ENCODE results near the gene TRIO.

Gene TRIO

GRCh38 chr5:14155075-14155474 lies 11.9 kb downstream of the TRIO start:
- Histone ChIP-seq H3K79me1 (ENCODE audit: low read depth, low read length) (peaks cover 2% of the 10 kb centered on the region), H3K27me3 (ENCODE audit: control insufficient read depth in 3 of 3, insufficient read depth in 3 of 3, low read depth in 1 of 3, low read length in 3 of 3) (no peaks in the 10 kb centered on the region), H2BK5ac (ENCODE audit: low read length) (no peak overlapping the region), H3K23ac (ENCODE audit: low read depth, low read length, poor library complexity) (no peak overlapping the region), H3K4me3 (ENCODE audit: low read length in 2 of 2) (no peak overlapping the region), H2BK15ac (ENCODE audit: low read length) (no peak overlapping the region), H2BK12ac (ENCODE audit: low read length) (no peak overlapping the region), H4K91ac (ENCODE audit: low read depth, low read length, poor library complexity) (no peak overlapping the region), H3K18ac (ENCODE audit: low read length) (no peak overlapping the region), H2BK120ac (ENCODE audit: low read depth, low read length) (no peak overlapping the region), H3K36me3 (replicated peaks in 1 of 2; ENCODE audit: control insufficient read depth in 2 of 2, insufficient read depth in 2 of 2, low read length in 2 of 2) (no peaks in the 10 kb centered on the region), H3K14ac (ENCODE audit: low read length) (no peak overlapping the region), H4K8ac (ENCODE audit: low read depth, low read length) (no peak overlapping the region), H3K9me3 (replicated peaks in 1 of 2; ENCODE audit: control insufficient read depth in 2 of 2, insufficient read depth in 1 of 2, low read depth in 1 of 2, low read length in 2 of 2) (no peaks in the 10 kb centered on the region), H2AK5ac (ENCODE audit: low read depth, low read length) (no peak overlapping the region), H3K27ac (replicated peaks; ENCODE audit: low read length) (no peak overlapping the region), H3K4ac (ENCODE audit: low read length) (no peak overlapping the region), H3K4me1 (ENCODE audit: control insufficient read depth in 2 of 2, insufficient read depth in 1 of 2, low read depth in 1 of 2, low read length in 2 of 2) (peaks cover 26 to 37% of the 10 kb centered on the region in 2 donors), H3K4me2 (ENCODE audit: insufficient read depth, low read length, poor library complexity, severe bottlenecking) (no peak overlapping the region), H2AFZ (ENCODE audit: low read length) (no peak overlapping the region), H3K9ac (ENCODE audit: low read depth, low read length, poor library complexity) (no peak overlapping the region)
- WGBS, 2 donors (ENCODE audit: extremely low coverage in 2 of 2, insufficient read length in 2 of 2, insufficient replicate concordance in 1 of 2): no CpG with 5 or more reads among the region's 1 CpG
- DNase-seq (ENCODE audit: low spot score): no peak

DNA sequence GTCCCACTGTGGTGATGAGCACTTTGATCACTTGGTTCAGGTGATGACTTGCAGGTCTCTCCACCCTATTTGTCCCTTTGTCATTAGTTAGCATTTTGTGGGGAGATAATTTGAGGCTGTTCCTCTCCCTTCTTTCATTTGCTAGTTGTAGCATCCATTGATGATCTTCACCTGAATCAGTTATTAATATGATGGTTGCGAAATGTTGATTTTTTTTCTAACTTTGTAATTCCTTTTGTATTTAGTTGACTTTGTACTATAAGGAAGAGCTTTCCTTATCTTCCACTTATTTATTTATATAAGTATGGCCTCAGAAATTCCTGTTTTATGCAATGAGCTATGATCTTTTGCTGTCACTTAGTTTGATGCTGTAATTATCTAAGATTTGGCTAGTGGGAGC lies 12.6 kb downstream of the TRIO start:
- DNase-seq (ENCODE audit: low spot score): no peak
- H2BK12ac ChIP-seq (ENCODE audit: low read length): no peak overlapping the region
- H3K9me3 ChIP-seq (replicated peaks in 1 of 2; ENCODE audit: control insufficient read depth in 2 of 2, insufficient read depth in 1 of 2, low read depth in 1 of 2, low read length in 2 of 2): no peaks in the 10 kb centered on the region
- no peak overlapping the region for H3K14ac ChIP-seq (ENCODE audit: low read length)
- H3K36me3 ChIP-seq (replicated peaks in 1 of 2; ENCODE audit: control insufficient read depth in 2 of 2, insufficient read depth in 2 of 2, low read length in 2 of 2): no peaks in the 10 kb centered on the region
- peaks cover 25 to 35% of the 10 kb centered on the region in 2 donors for H3K4me1 ChIP-seq (ENCODE audit: control insufficient read depth in 2 of 2, insufficient read depth in 1 of 2, low read depth in 1 of 2, low read length in 2 of 2)
- peaks cover 2% of the 10 kb centered on the region for H3K79me1 ChIP-seq (ENCODE audit: low read depth, low read length)
- no peak overlapping the region for H2BK120ac ChIP-seq (ENCODE audit: low read depth, low read length)
- no peak overlapping the region for H4K8ac ChIP-seq (ENCODE audit: low read depth, low read length)
- H3K27me3 ChIP-seq (ENCODE audit: control insufficient read depth in 3 of 3, insufficient read depth in 3 of 3, low read depth in 1 of 3, low read length in 3 of 3): no peaks in the 10 kb centered on the region
- no peak overlapping the region for H3K9ac ChIP-seq (ENCODE audit: low read depth, low read length, poor library complexity)
- no peak overlapping the region for H3K18ac ChIP-seq (ENCODE audit: low read length)
- no peak overlapping the region for H3K4me2 ChIP-seq (ENCODE audit: insufficient read depth, low read length, poor library complexity, severe bottlenecking)
- H2AFZ ChIP-seq (ENCODE audit: low read length): no peak overlapping the region
- WGBS, 2 donors (ENCODE audit: extremely low coverage in 2 of 2, insufficient read length in 2 of 2, insufficient replicate concordance in 1 of 2): no CpG with 5 or more reads among the region's 1 CpG
- no peak overlapping the region for H2BK5ac ChIP-seq (ENCODE audit: low read length)
- no peak overlapping the region for H4K91ac ChIP-seq (ENCODE audit: low read depth, low read length, poor library complexity)
- no peak overlapping the region for H3K4me3 ChIP-seq (ENCODE audit: low read length in 2 of 2)
- H3K27ac ChIP-seq (replicated peaks; ENCODE audit: low read length): no peak overlapping the region
- no peak overlapping the region for H2BK15ac ChIP-seq (ENCODE audit: low read length)
- no peak overlapping the region for H3K23ac ChIP-seq (ENCODE audit: low read depth, low read length, poor library complexity)
- no peak overlapping the region for H3K4ac ChIP-seq (ENCODE audit: low read length)
- H2AK5ac ChIP-seq (ENCODE audit: low read depth, low read length): no peak overlapping the region

DNA sequence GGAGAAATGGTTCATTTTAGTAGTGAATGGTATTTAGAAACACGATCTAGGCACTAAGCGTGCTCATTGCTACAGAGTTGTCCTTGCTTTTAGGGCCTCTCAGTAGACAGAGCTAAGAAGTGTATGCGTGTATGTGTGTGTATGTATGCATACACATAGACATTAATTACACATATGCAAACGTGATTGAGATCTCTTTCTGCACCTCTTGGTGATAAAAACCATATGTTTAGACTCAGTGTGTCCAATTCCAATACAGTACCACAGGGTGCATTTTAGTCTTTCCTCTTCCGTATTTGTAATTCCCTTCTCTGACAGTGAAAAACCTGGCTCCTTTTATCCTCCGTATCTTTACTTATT lies 13.1 kb downstream of the TRIO start:
- no peak overlapping the region for H2BK15ac ChIP-seq (ENCODE audit: low read length)
- no peaks in the 10 kb centered on the region for H3K27me3 ChIP-seq (ENCODE audit: control insufficient read depth in 3 of 3, insufficient read depth in 3 of 3, low read depth in 1 of 3, low read length in 3 of 3)
- H3K4ac ChIP-seq (ENCODE audit: low read length): no peak overlapping the region
- H3K79me1 ChIP-seq (ENCODE audit: low read depth, low read length): peaks cover 2% of the 10 kb centered on the region
- no peak overlapping the region for H2AK5ac ChIP-seq (ENCODE audit: low read depth, low read length)
- no peak for DNase-seq (ENCODE audit: low spot score)
- peaks cover 25 to 35% of the 10 kb centered on the region in 2 donors for H3K4me1 ChIP-seq (ENCODE audit: control insufficient read depth in 2 of 2, insufficient read depth in 1 of 2, low read depth in 1 of 2, low read length in 2 of 2)
- no peak overlapping the region for H4K8ac ChIP-seq (ENCODE audit: low read depth, low read length)
- H2BK120ac ChIP-seq (ENCODE audit: low read depth, low read length): no peak overlapping the region
- H3K4me2 ChIP-seq (ENCODE audit: insufficient read depth, low read length, poor library complexity, severe bottlenecking): no peak overlapping the region
- H3K9me3 ChIP-seq (replicated peaks in 1 of 2; ENCODE audit: control insufficient read depth in 2 of 2, insufficient read depth in 1 of 2, low read depth in 1 of 2, low read length in 2 of 2): peaks cover 0 to 2% of the 10 kb centered on the region in 2 donors
- no peak overlapping the region for H4K91ac ChIP-seq (ENCODE audit: low read depth, low read length, poor library complexity)
- no peak overlapping the region for H3K9ac ChIP-seq (ENCODE audit: low read depth, low read length, poor library complexity)
- H3K18ac ChIP-seq (ENCODE audit: low read length): no peak overlapping the region
- H3K4me3 ChIP-seq (ENCODE audit: low read length in 2 of 2): no peak overlapping the region
- WGBS, 2 donors (ENCODE audit: extremely low coverage in 2 of 2, insufficient read length in 2 of 2, insufficient replicate concordance in 1 of 2): no CpG with 5 or more reads among the region's 6 CpGs
- H3K27ac ChIP-seq (replicated peaks; ENCODE audit: low read length): no peak overlapping the region
- H2BK12ac ChIP-seq (ENCODE audit: low read length): no peak overlapping the region
- no peak overlapping the region for H2AFZ ChIP-seq (ENCODE audit: low read length)
- no peak overlapping the region for H3K14ac ChIP-seq (ENCODE audit: low read length)
- H2BK5ac ChIP-seq (ENCODE audit: low read length): no peak overlapping the region
- peaks cover 0 to 3% of the 10 kb centered on the region in 2 donors for H3K36me3 ChIP-seq (replicated peaks in 1 of 2; ENCODE audit: control insufficient read depth in 2 of 2, insufficient read depth in 2 of 2, low read length in 2 of 2)
- H3K23ac ChIP-seq (ENCODE audit: low read depth, low read length, poor library complexity): no peak overlapping the region

DNA sequence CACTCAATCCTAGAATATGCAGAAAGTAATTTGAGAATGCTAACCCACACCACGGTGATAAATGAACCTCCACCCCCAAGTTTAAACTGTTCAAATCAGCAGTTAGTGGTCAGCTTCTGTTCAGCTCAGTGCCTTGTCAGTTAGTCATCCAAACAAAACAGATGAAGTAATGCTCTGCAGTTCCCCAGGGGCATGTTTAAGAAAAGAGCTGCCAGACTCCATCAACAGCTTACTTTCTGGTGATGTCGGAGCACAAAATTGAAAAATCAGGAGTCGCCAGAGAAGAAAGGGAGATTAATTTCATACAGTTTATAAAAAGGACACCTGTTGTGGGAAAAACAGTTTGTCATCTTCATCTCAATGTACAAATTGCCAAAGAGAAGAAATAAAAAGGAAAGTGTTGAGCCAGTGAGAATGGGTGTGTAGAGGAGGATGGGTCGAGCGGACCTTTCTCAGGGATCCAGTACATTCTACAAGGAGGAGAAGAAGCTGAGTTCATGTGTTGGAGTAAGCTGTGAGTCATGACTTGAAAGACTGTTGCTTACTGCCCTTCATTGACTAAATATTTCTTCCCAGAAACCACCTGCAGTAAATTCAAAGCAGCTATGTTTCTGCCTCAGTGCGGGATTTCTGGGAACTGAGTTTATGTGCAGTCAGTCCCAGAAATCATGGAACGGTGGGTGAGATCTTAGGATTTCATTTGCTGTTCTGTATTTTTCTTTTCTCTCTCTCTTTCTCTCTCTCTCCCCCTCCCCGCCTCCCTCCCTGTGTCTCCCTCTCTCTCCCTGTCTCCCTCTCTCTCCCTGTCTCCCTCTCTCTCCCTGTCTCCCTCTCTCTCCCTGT lies 13.7 kb downstream of the TRIO start:
- no peak overlapping the region for H3K23ac ChIP-seq (ENCODE audit: low read depth, low read length, poor library complexity)
- H3K36me3 ChIP-seq (replicated peaks in 1 of 2; ENCODE audit: control insufficient read depth in 2 of 2, insufficient read depth in 2 of 2, low read length in 2 of 2): peaks cover 0 to 4% of the 10 kb centered on the region in 2 donors
- no peak overlapping the region for H3K27ac ChIP-seq (replicated peaks; ENCODE audit: low read length)
- no peak overlapping the region for H3K14ac ChIP-seq (ENCODE audit: low read length)
- no peak overlapping the region for H3K4ac ChIP-seq (ENCODE audit: low read length)
- H3K4me2 ChIP-seq (ENCODE audit: insufficient read depth, low read length, poor library complexity, severe bottlenecking): no peak overlapping the region
- peaks cover 0 to 3% of the 10 kb centered on the region in 2 donors for H3K9me3 ChIP-seq (replicated peaks in 1 of 2; ENCODE audit: control insufficient read depth in 2 of 2, insufficient read depth in 1 of 2, low read depth in 1 of 2, low read length in 2 of 2)
- no peak overlapping the region for H2BK120ac ChIP-seq (ENCODE audit: low read depth, low read length)
- H2AK5ac ChIP-seq (ENCODE audit: low read depth, low read length): no peak overlapping the region
- H2BK5ac ChIP-seq (ENCODE audit: low read length): no peak overlapping the region
- H4K91ac ChIP-seq (ENCODE audit: low read depth, low read length, poor library complexity): no peak overlapping the region
- no peaks in the 10 kb centered on the region for H3K27me3 ChIP-seq (ENCODE audit: control insufficient read depth in 3 of 3, insufficient read depth in 3 of 3, low read depth in 1 of 3, low read length in 3 of 3)
- no peak overlapping the region for H2BK12ac ChIP-seq (ENCODE audit: low read length)
- H3K9ac ChIP-seq (ENCODE audit: low read depth, low read length, poor library complexity): no peak overlapping the region
- peaks cover 25 to 35% of the 10 kb centered on the region in 2 donors for H3K4me1 ChIP-seq (ENCODE audit: control insufficient read depth in 2 of 2, insufficient read depth in 1 of 2, low read depth in 1 of 2, low read length in 2 of 2)
- no peak overlapping the region for H3K4me3 ChIP-seq (ENCODE audit: low read length in 2 of 2)
- DNase-seq (ENCODE audit: low spot score): no peak
- no peak overlapping the region for H2AFZ ChIP-seq (ENCODE audit: low read length)
- no peak overlapping the region for H4K8ac ChIP-seq (ENCODE audit: low read depth, low read length)
- peaks cover 4% of the 10 kb centered on the region for H3K79me1 ChIP-seq (ENCODE audit: low read depth, low read length)
- H3K18ac ChIP-seq (ENCODE audit: low read length): no peak overlapping the region
- no CpG with 5 or more reads among the region's 8 CpGs for WGBS, 2 donors (ENCODE audit: extremely low coverage in 2 of 2, insufficient read length in 2 of 2, insufficient replicate concordance in 1 of 2)
- no peak overlapping the region for H2BK15ac ChIP-seq (ENCODE audit: low read length)

All from neuronal stem cell (in vitro differentiated cells).